ENCODE measurements around the gene PPP1R14C.

The PPP1R14C gene

GRCh38 chr6:150298676-150299075, 155.8 kb downstream of the PPP1R14C start:
- no peak overlapping the region for H3K4me3 ChIP-seq (ENCODE audit: low read depth, low read length)
- in situ Hi-C loops (cut with HindIII; ENCODE audit: low sequenced_read_pairs): no loop called here
- DNase-seq (ENCODE audit: low read depth): no peak
- TF ChIP-seq CTCF (IDR thresholded peaks at IDR 0.05; ENCODE audit: low read depth, low read length, missing control alignments): no peak

Data from astrocyte of the cerebellum (primary cell).